GM21515 (cell line): ENCODE data around the gene GNG7.
"Not testable (repeated sequence)": the region's sequence is repeated elsewhere in the genome, so short reads cannot be mapped to it uniquely, and the experiment has no call there.

ENCODE experiments used
- ATAC-seq: cut with Tn5 transposase; IDR thresholded peaks from one replicate; pipeline ENCODE4 v1.9.1; 2021; ENCODE audit not compliant: unreplicated experiment

Gene GNG7

GRCh38 chr19:2714102-2714501 is 11.6 kb upstream of the GNG7 start:
- not testable (repeated sequence) for ATAC-seq

- not testable (repeated sequence) for ATAC-seq
Observed at GRCh38 chr19:2713170-2713569, 10.7 kb upstream of the GNG7 start.

GRCh38 chr19:2711875-2712205 is 9.3 kb upstream of the GNG7 start:
- ATAC-seq = no peak

GRCh38 chr19:2711172-2711874 is 8.8 kb upstream of the GNG7 start:
- ATAC-seq = no peak

GRCh38 chr19:2706251-2706650 is 3.8 kb upstream of the GNG7 start:
- no peak for ATAC-seq

GRCh38 chr19:2703691-2704216 is 1.3 kb upstream of the GNG7 start:
- no peak for ATAC-seq

DNA sequence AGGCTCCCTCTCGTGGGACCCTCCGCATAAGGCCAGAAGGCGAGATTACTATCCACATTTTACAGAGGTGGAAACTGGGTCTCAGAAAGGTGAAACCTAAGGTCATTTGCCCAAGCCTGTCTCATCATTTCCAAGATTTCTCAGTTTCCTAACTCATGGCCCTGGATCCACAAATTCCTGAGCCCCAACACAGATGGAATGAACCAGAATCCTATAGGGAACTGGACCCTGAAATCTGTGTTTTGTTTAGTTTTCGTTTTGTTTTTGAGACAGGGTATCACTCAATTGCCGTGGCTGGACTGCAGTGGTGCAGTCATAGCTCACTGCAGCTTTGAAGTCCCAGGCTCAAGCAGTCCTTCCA is 563 bp upstream of the GNG7 start:
- ATAC-seq = no peak

DNA sequence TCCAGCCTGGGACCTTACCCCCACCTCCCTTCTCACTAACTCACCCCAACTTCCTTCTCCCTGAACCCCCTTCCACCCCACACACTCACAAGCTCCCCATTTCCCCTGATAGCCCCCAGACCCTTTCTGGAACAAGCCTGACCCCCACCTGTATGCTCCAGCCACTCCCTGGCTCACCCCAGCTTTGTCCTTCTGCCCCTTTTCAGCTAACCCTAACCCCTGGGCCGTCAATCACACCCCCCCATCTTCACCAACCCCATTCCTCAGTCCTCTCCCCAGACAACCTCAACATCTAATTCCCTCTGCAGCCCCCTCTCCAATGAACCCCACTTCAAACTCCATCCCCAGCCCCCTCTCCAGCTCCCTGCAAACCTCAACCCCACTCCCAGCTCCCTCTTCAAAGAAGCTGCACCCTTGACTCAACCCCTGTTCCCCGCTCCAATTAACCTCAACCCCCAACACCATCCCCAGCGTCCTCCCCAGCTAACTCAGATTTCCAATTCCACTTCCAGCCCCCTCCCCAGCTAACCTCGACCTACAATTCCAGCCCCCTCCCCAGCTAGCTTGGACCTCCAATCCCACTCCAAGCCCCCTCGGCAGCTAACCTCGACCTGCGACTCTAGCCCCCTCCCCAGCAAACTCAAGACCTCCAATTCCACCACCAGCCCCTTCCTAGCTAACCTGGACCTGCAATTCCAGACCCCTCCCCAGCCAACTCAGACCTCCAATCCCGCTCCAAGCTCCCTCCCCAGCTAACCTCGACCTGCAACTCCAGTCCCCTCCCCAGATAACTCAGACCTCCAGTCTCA is 929 bp downstream of the GNG7 start:
- no peak for ATAC-seq

- no peak for ATAC-seq
Observed at GRCh38 chr19:2700660-2701360, 1.7 kb downstream of the GNG7 start.

- no peak for ATAC-seq
Observed at GRCh38 chr19:2699413-2700140, 2.9 kb downstream of the GNG7 start.

DNA sequence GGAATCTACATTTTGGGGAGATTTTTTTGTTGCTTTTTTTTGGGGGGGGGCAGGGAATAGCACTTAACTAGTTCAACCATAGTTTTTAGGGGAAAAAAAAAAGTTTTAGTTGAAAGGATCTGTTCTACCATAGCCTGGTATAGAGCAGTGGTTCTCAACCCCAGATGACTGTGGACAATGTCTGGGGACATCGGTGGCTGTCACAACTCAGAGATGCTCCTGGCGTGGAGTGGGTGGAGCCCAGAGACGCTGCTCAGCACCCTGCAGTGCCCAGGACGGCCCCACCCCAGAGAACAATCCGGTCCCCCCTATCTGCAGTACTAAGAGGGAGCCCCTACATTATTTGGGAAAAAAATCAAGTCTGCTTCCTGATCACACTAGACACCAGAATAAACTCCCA is 8.3 kb downstream of the GNG7 start:
- ATAC-seq = no peak

- no peak for ATAC-seq
Observed at GRCh38 chr19:2693492-2694160, 8.9 kb downstream of the GNG7 start.

DNA sequence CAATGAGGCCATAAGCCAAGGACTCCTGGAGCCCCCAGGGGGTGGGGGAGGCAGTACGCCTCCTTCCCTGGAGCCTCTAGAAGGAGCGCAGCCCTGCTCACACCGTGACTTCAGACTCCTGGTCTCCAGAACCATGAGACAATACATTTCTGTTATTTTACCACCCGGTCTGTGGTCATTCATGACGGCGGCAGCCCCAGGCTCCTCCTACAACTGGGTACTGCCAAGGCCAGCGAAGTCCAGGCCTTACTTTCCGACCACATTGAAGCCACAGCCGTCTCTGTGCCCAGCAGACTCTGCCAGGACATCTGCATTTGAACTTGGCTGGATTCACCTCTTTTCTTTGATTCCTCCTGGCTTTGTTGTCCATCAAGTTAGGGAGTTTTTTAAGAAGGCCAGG is 10.5 kb downstream of the GNG7 start:
- ATAC-seq = no peak

- no peak for ATAC-seq
Observed at GRCh38 chr19:2690856-2691255, 11.6 kb downstream of the GNG7 start.

DNA sequence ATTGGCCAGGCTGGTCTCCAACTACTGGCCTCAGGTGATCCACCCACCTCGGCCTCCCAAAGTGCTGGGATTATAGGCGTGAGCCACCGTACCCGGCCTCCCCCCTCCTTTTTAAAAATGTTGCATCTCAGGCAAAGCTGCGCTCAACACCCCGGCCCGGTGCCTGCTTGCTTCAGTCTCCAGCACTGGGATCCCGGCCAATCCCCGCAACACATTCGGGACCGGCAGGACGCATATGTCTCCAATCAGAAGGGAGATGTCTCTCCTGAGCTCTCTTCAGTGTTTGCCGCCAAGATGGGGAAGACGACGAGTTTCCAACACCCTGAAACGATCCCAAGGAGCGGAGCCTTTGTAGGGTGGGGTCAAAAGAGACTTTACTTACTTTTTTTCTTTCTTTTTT is 16.1 kb downstream of the GNG7 start:
- no peak for ATAC-seq

- ATAC-seq = no peak
Observed at GRCh38 chr19:2685204-2685704, 17.2 kb downstream of the GNG7 start.

DNA sequence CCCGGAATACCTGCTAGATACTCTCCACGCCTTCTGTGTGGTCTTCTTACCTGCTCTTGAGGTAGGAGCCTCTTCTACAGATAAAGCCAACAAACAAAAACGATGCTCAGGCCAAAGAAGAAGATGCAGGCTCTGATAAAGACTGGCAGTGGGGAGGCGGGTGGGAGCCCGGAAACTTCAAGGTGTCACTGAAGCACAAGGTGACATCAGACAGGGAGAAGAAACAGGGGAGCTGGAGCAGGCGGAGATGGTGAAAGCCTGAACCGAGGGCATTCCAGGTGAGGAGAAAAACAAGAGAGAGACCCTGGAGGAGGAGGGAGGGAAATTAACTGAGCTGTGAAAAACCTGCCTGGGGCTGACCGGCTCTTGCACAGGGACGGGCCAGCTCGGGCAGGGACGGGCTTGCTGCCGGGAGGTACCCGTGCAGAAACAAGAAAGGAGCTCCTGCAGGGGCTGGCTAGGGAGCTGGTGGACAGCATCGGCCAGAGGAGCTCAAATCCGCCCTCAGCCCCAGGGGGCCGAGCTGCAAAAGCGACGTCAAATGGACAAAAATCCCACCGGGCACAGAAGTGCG is 19.0 kb downstream of the GNG7 start:
- no peak for ATAC-seq

GRCh38 chr19:2680808-2681207 is 21.7 kb downstream of the GNG7 start:
- ATAC-seq = no peak

DNA sequence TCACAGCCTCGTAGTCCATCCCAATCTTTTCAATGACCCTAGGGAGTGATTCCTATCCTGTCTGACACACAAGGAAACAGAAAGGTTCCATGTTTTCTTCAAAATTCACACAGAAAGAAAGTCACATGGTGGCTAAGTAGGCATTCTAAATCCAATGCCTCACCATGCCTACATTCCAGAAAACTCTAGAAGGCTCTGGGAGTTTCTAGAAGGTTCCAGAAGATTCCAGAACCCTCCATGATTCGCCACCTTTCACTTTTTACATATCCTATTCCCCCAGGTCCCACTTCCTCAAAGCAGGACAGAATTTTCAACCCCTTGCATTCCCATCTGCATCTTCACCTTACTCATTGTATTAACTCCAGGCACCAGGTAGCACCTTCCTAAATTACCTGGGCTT is 23.1 kb downstream of the GNG7 start:
- ATAC-seq = no peak

GRCh38 chr19:2678948-2679347 is 23.5 kb downstream of the GNG7 start:
- ATAC-seq = not testable (repeated sequence)
